ENCODE results near the gene CUX1. TPM values are rescaled to one million over a fixed set of nuclear protein-coding genes. Genes with fewer than 3 reads are reported as not detected.

Gene CUX1
- total RNA-seq, 1 donor = 99.1 TPM

DNA sequence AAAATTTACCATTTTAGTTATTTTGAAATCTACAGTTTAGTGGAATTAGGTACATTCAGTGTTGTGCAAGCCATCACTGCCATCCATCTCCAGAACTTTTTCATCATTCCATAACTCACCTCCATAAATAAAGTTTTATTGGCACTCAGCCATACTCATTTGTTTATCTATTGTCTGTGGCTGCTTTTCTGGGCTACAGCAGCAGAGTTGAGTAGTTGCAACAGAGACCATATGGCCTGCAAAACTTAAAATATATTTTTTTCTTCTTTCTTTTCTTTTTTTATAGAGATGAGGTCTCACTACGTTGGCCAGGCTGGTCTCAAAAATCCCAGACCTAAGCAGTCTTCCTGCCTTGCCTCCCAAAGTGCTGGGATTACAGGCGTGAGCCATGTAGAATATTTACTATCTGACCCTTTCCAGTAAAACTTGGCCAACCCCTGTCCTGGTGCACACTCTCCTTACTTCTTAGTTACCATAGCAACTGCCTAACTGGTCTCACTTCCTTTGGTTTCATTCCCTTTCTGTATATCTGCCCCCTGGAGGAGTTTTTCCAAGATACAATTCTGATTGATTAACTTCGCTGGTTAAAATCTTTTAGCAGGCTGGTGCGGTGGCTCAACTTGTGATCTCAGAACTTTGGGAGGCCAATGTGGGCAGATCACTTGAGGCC is 133.2 kb downstream of the CUX1 start:
- no peak for DNase-seq (ENCODE audit: low read depth in 2 of 3, low spot score in 2 of 3)

DNA sequence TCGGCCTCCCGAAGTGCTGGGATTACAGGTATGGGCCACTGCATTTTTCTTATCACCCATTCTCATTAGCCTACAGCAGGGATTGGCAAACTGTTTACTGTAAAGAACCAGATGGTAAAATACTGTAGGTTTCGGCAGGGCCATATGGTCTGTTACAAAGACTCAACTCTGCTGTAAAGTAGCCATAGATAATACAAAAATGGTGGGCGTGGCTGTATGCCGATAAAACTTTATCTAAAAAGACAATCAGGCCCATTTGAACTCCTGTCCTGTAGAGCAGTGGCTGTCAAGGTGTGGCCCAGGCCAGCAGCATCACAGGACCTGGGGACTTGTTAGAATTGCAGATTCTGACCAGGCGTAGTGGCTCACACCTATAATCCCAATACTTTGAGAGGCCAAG is 134.3 kb downstream of the CUX1 start:
- no peak for DNase-seq (ENCODE audit: low read depth in 2 of 3, low spot score in 2 of 3)

DNA sequence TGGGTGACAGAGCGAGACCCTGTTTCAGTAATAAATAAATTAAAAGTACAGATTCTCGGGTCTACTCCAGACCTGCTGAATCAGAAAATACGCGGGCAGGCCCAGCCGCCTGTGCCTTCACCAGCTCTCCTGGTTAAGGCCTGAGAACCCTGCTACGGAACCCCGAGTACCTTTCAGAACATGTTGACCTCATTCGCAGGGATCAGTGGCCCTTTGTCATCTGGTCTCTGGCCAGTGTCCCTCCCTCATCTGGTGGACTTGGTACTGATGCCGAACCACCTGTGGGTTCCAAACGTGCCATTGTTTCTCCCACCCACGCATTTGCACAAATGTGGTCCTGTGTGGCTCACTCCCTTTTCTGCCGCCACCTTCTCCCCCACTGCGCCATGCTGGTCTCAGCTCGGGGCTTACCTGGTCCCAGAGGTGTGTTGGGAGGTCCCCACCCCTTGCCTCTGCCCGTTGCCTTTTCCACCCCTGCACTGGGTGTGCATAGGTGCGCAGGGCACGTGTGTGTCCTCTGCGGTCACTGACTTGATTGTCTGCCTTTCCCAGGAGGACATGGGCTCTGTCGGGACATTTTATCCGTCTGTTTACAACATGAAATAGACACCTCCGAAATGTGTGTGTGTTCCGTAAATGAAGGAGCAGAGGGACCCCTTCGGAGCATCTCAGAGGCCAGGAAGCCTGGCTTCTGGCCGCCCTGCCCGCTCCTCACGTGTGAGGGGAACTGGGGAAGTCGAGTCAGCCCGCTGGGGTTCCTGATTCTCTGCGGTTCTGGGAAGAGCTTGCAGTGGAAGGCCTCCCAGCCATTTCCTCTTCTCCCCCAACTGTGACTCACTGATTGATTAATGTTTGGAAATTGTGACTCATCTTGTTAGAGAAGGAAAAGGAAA is 135.2 kb downstream of the CUX1 start:
- peak in 2 of 3 donors; percentile 38 to 68 for DNase-seq (ENCODE audit: low read depth in 2 of 3, low spot score in 2 of 3)

GRCh38 chr7:101953248-101953819 is 135.9 kb downstream of the CUX1 start:
- DNase-seq (ENCODE audit: low read depth in 2 of 3, low spot score in 2 of 3) = peak in 1 of 3 donors; percentile 20

DNA sequence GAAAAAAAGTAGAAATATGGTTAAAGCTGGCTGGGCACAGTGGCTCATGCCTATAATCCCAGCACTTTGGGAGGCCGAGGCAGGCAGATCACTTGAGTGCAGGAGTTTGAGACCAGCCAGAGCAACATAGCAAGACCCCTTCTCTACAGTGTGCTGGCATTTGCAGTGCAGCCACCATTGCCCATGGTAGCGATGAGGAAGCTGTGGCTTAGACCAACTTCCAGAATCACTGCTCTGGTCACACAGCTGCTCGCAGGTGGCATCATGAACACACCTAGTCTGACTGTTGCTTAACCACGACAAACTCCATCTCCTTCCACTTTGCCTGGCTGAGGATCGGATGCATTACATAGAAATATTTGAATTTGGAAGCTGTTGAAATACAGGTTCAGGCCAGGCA is 137.1 kb downstream of the CUX1 start:
- DNase-seq (ENCODE audit: low read depth in 2 of 3, low spot score in 2 of 3) = peak in 1 of 3 donors; percentile 34

DNA sequence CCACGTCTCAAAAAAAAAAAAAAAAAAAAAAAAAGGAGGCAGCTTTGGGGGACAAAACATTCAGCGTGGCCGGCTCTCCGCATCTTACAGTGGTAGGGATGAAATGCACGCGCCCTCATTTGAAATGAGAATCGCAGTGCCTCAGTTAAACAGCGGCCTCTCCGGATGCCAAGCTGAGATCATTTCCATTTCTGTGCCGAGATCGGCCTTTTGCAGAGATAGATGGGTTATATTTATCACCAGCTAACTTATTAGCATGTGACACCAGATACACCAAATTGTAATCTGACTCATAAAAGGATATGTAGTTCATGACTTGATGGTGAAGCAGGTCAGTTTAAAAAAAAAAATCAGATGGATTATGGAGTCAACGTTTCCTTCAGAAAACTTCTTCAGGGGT is 138.7 kb downstream of the CUX1 start:
- DNase-seq (ENCODE audit: low read depth in 2 of 3, low spot score in 2 of 3) = no peak

GRCh38 chr7:101957744-101958525 is 140.5 kb downstream of the CUX1 start:
- peak in 1 of 3 donors; percentile 20 for DNase-seq (ENCODE audit: low read depth in 2 of 3, low spot score in 2 of 3)

GRCh38 chr7:101959342-101959741 is 141.9 kb downstream of the CUX1 start:
- no peak for DNase-seq (ENCODE audit: low read depth in 2 of 3, low spot score in 2 of 3)

GRCh38 chr7:101959829-101960228 is 142.4 kb downstream of the CUX1 start:
- no peak for DNase-seq (ENCODE audit: low read depth in 2 of 3, low spot score in 2 of 3)

DNA sequence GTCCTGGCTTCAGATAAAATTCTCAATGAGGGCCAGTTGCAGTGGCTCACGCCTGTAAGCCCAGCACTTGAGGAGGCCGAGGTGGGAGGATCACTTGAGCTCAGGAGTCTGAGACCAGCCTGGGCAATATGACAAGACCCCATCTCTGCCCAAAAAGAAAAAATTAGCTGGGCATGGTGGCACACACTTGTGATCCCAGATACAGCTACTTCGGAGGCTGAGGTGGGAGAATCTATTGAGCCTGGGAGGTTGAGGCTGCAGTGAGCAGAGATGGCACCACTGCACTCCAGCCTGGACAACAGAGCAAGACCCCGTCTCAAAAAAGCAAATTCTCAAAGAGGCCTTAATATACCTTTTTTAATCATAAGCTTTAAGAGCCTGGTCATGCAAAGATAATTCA is 142.9 kb downstream of the CUX1 start:
- DNase-seq (ENCODE audit: low read depth in 2 of 3, low spot score in 2 of 3) = no peak

DNA sequence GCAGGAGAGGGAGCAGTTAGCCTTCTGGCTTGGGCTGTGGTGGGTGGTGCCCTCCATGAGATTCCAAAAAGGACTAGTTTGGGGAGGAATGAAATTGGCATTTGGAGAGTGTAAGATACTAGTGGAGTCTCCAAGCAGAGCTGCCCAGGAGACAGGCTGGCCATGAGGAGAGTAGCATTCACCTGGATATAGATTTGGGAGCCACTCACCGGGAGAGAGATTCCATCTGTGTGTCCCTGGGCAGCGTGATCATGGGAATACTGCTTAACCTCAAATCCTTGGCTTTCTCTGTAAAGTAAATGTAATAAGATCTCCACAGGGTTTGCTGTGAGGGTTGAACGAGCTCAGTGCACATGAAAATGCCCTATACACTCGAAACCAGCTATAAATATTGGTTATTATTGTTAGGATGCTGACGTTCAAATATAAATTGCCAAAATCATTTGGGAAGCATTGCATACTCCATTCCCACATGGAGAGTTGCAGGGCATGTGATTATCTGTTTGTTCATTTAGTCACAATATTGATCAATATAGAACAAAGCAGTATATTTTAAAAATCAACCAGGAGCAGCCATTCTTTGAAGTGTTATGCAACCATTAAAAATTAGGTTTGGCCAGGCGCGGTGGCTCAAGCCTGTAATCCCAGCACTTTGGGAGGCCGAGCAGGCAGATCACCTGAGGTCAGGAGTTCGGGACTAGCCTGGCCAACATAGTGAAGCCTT is 143.7 kb downstream of the CUX1 start:
- DNase-seq (ENCODE audit: low read depth in 2 of 3, low spot score in 2 of 3) = no peak

DNA sequence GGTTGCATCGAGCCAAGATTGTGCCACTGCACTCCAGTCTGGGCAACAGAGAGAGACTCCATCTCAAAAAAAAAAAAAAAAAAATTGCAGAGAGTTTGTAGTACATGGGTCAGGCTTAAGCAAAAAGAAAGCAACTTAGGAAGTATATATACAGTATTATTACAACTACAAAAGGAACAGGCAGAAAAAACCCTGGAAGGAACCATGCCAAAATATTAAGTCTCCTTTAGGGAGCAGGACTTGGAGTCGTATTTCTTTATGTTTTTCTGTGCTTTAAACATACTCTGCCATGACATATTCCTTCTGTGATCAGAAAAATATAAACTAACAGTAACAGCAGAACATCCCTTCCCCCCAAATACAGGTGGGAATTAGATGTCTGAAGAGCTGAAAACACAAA is 144.4 kb downstream of the CUX1 start:
- no peak for DNase-seq (ENCODE audit: low read depth in 2 of 3, low spot score in 2 of 3)

DNA sequence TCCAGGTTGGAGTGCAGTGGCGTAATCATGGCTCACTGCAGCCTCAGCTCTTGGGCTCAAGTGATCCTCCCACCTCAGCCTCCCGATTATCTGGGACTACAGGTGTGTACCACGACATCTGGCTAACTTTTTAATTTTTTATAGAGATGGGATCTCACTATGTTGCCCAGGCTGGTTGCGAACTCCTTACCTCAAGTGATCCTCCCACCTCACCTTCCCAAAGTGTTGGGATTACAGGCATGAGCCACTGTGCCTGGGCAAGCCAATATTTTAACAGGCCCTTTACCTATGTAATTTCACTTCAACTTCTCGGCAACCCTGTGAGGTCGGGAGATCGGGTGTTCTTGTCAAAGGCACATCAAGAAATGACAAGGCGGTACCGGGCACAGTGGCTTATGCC is 146.3 kb downstream of the CUX1 start:
- no peak for DNase-seq (ENCODE audit: low read depth in 2 of 3, low spot score in 2 of 3)

DNA sequence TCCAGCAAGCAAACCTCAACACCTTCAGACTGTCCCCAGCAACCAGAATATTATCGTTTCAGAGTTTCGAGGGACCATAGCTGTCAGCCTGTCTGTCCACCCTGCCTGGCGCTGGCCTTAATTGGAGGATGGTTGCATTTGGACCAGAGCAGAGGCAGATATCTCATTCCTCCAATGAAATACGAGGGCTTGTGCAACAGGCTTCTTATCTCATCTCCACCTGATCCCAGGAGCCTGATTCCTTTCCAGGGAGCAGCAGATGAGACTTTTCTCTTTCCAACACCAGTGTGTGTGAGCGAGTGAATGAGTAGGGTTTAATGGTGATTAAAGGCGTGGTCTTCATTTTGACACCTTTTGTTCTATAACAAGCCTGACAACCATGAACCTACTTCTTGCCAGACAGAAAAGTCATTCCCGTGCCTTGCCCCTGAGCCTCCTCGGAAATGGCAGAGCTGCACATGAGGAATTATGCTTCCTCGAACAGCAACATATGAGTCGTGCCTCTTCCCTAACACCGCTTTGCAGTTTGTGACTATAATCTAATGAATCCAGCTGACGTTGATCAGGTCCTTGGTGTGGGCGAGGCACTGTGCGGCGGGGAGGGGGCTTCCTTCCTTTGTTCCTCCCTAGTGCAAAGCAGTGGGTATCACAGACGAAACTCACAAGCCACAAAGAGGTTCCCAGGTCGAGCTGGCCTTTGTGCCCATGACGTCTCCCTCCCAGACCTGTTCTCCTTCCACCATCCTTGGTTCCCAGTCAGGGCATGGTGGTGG is 147.4 kb downstream of the CUX1 start:
- DNase-seq (ENCODE audit: low read depth in 2 of 3, low spot score in 2 of 3) = no peak

GRCh38 chr7:101968720-101969466 is 151.5 kb downstream of the CUX1 start:
- DNase-seq (ENCODE audit: low read depth in 2 of 3, low spot score in 2 of 3) = no peak

DNA sequence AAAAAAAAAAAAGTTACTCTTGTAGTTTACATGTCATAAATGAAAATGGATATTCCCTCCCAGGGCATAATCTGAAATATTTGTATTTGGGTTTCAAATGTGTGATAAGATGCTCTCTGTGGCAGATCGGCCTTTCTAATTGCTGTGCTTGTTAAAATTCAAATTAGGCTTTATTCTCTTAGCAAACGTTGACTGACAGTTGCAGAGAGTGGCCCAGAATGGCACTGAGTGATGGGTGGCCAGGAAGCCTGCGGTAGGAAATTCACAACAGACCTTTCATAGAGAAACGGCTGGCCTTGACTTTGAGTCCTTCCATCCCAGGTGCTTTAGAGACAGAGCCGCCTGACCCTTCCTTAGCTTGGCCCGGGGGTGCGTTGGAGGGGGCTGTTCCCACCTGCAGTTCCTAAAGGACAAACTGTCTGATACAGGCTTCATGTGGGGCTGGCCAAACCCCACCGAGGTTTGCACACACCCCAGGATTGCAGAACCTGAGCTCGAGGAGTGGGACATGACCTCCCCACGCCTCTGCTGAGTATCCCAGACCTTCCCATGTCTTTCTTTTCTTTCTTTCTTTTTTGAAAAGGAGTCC is 152.7 kb downstream of the CUX1 start:
- no peak for DNase-seq (ENCODE audit: low read depth in 2 of 3, low spot score in 2 of 3)

- DNase-seq (ENCODE audit: low read depth in 2 of 3, low spot score in 2 of 3) = no peak
These were observed 153.4 kb downstream of the CUX1 start for GRCh38 chr7:101970801-101971200.

DNA sequence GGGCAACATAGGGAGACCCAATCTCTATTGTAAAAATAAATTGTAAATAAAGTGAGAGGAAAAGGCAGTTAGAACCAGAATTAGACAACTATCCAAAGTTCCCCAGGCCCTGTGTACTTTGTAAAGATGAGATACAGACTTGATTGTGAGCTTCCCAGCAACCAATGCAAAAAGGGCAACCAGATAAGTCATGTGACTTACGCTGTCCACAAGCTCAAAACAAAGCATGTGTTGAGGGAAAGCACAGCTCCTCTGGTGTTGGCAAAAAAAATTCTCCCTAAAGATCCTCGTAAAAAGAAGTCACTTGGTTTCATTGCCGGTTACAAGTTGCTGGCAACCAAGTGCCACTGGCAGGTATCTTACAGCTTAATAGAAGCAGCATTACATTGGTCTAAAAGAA is 154.0 kb downstream of the CUX1 start:
- DNase-seq (ENCODE audit: low read depth in 2 of 3, low spot score in 2 of 3) = no peak
